Mesendoderm (in vitro differentiated cells): ENCODE data around the gene ADK.

Experiments
- DNase-seq: peaks from one replicate; pipeline ENCODE4 v3.0.0; 2013
- H2AK5ac ChIP-seq: 2 replicates; pipeline ENCODE4 v1.6.1; 2013; ENCODE audit warnings: low read length, inconsistent platforms
- H2BK120ac ChIP-seq: 2 replicates; pipeline ENCODE4 v1.6.1; 2013; ENCODE audit warnings: low read depth, mild to moderate bottlenecking, low read length, moderate library complexity, mixed read lengths
- H2BK15ac ChIP-seq: replicated peaks from 2 replicates; pipeline ENCODE4 v1.6.1; 2013; ENCODE audit warnings: low read depth, mild to moderate bottlenecking, moderate library complexity
- H2BK5ac ChIP-seq: 2 replicates; pipeline ENCODE4 v1.6.1; 2013; ENCODE audit warnings: low read length, inconsistent platforms
- H3K18ac ChIP-seq: 2 replicates; pipeline ENCODE4 v1.6.1; 2013; ENCODE audit warnings: mild to moderate bottlenecking, low read length, mixed read lengths
- H3K23ac ChIP-seq: one replicate; pipeline ENCODE4 v1.6.1; 2013; ENCODE audit warnings: low read length
- H3K27ac ChIP-seq: 2 replicates; pipeline ENCODE4 v1.5.1; 2013; ENCODE audit warnings: low read depth, mild to moderate bottlenecking, inconsistent platforms, low read length, moderate library complexity
- H3K27me3 ChIP-seq: 2 replicates; pipeline ENCODE4 v1.6.1; 2013; ENCODE audit warnings: low read length, control low read depth, mild to moderate bottlenecking, inconsistent platforms; ENCODE audit not compliant: insufficient read depth, poor library complexity
- H3K36me3 ChIP-seq: 2 replicates; pipeline ENCODE4 v1.6.1; 2013; ENCODE audit warnings: low read length, inconsistent platforms; ENCODE audit not compliant: control insufficient read depth, insufficient read depth
- H3K4ac ChIP-seq: one replicate; pipeline ENCODE4 v1.6.1; 2013; ENCODE audit warnings: low read depth, mild to moderate bottlenecking, low read length, moderate library complexity
- H3K4me1 ChIP-seq: 2 replicates; pipeline ENCODE4 v1.6.1; 2013; ENCODE audit warnings: low read depth, low read length, inconsistent platforms; ENCODE audit not compliant: control insufficient read depth
- H3K4me2 ChIP-seq: 2 replicates; pipeline ENCODE4 v1.6.1; 2013; ENCODE audit warnings: low read length
- H3K4me3 ChIP-seq: 2 replicates; pipeline ENCODE4 v1.5.1; 2013; ENCODE audit warnings: mild to moderate bottlenecking, low read length
- H3K56ac ChIP-seq: one replicate; pipeline ENCODE4 v1.6.1; 2013; ENCODE audit warnings: low read length
- H3K79me1 ChIP-seq: 2 replicates; pipeline ENCODE4 v1.6.1; 2013; ENCODE audit warnings: low read length, inconsistent platforms
- H3K79me2 ChIP-seq: 2 replicates; pipeline ENCODE4 v1.6.1; 2013; ENCODE audit warnings: mild to moderate bottlenecking, low read length; ENCODE audit not compliant: control insufficient read depth, insufficient read depth
- H3K9ac ChIP-seq: 2 replicates; pipeline ENCODE4 v1.6.1; 2013; ENCODE audit warnings: low read length, inconsistent platforms
- H4K5ac ChIP-seq: one replicate; pipeline ENCODE4 v1.6.1; 2013; ENCODE audit warnings: low read length
- H4K8ac ChIP-seq: one replicate; pipeline ENCODE4 v1.6.1; 2013; ENCODE audit warnings: low read depth, mild to moderate bottlenecking, control low read depth, low read length, moderate library complexity
- WGBS: extraction: QIAGEN DNeasy Blood & Tissue Kit; methylation state at CpG from one replicate; pipeline ENCODE4 v1.1.7; 2013; ENCODE audit warnings: low lambda C conversion rate, missing lambda C conversion rate; ENCODE audit not compliant: insufficient coverage; ENCODE audit errors: extremely low coverage; 5-methylcytosine and 5-hydroxymethylcytosine counted together

The ADK gene

GRCh38 chr10:74746813-74747212 is 595.8 kb downstream of the ADK start:
- Histone ChIP-seq H3K79me1 (no peaks in the 10 kb centered on the region), H2BK15ac (no peak overlapping the region), H3K56ac (no peak overlapping the region), H4K8ac (no peak overlapping the region), H3K23ac (no peak overlapping the region), H3K27me3 (no peaks in the 10 kb centered on the region), H3K79me2 (no peaks in the 10 kb centered on the region), H3K18ac (no peak overlapping the region), H3K27ac (no peak overlapping the region), H2AK5ac (no peak overlapping the region), H2BK5ac (no peak overlapping the region), H3K4me1 (no peaks in the 10 kb centered on the region), H3K4me2 (no peak overlapping the region), H3K4ac (no peak overlapping the region), H3K9ac (no peak overlapping the region), H3K4me3 (no peak overlapping the region), H2BK120ac (no peak overlapping the region), H4K5ac (no peak overlapping the region), H3K36me3 (no peaks in the 10 kb centered on the region)
- DNase-seq = no peak
- no CpG with 5 or more reads among the region's 14 CpGs for WGBS

- Histone ChIP-seq H3K4me2 (no peak overlapping the region), H3K4me3 (no peak overlapping the region), H3K9ac (no peak overlapping the region), H2BK120ac (no peak overlapping the region), H2BK5ac (no peak overlapping the region), H3K27me3 (no peaks in the 10 kb centered on the region), H4K5ac (no peak overlapping the region), H3K4me1 (no peaks in the 10 kb centered on the region), H3K79me2 (no peaks in the 10 kb centered on the region), H3K36me3 (no peaks in the 10 kb centered on the region), H4K8ac (no peak overlapping the region), H3K56ac (no peak overlapping the region), H2BK15ac (no peak overlapping the region), H3K27ac (no peak overlapping the region), H3K18ac (no peak overlapping the region), H3K79me1 (no peaks in the 10 kb centered on the region), H2AK5ac (no peak overlapping the region), H3K23ac (no peak overlapping the region), H3K4ac (no peak overlapping the region)
- no peak for DNase-seq
- no CpG with 5 or more reads among the region's 9 CpGs for WGBS
Observed at GRCh38 chr10:74748468-74749031, 597.5 kb downstream of the ADK start.

- H3K56ac ChIP-seq = no peak overlapping the region
- no peak overlapping the region for H3K27ac ChIP-seq
- no peak for DNase-seq
- no CpG with 5 or more reads among the region's 6 CpGs for WGBS
- no peak overlapping the region for H3K4me3 ChIP-seq
- no peak overlapping the region for H3K4ac ChIP-seq
- no peaks in the 10 kb centered on the region for H3K4me1 ChIP-seq
- no peak overlapping the region for H3K23ac ChIP-seq
- no peak overlapping the region for H4K8ac ChIP-seq
- no peak overlapping the region for H3K18ac ChIP-seq
- H4K5ac ChIP-seq = no peak overlapping the region
- H3K9ac ChIP-seq = no peak overlapping the region
- no peak overlapping the region for H2BK5ac ChIP-seq
- H3K4me2 ChIP-seq = no peak overlapping the region
- no peak overlapping the region for H2AK5ac ChIP-seq
- no peaks in the 10 kb centered on the region for H3K79me2 ChIP-seq
- H3K79me1 ChIP-seq = no peaks in the 10 kb centered on the region
- no peaks in the 10 kb centered on the region for H3K36me3 ChIP-seq
- no peak overlapping the region for H2BK15ac ChIP-seq
- H3K27me3 ChIP-seq = no peaks in the 10 kb centered on the region
- H2BK120ac ChIP-seq = no peak overlapping the region
Observed at GRCh38 chr10:74750848-74751274, 599.8 kb downstream of the ADK start.

GRCh38 chr10:74752371-74753040 is 601.5 kb downstream of the ADK start:
- WGBS = no CpG with 5 or more reads among the region's 6 CpGs

GRCh38 chr10:74753442-74754211 is 602.6 kb downstream of the ADK start:
- Histone ChIP-seq H3K27me3 (no peaks in the 10 kb centered on the region), H3K23ac (peak overlapping the region; percentile 45), H4K5ac (no peak overlapping the region), H3K79me2 (no peaks in the 10 kb centered on the region), H2BK5ac (no peak overlapping the region), H3K18ac (no peak overlapping the region), H3K9ac (no peak overlapping the region), H3K36me3 (no peaks in the 10 kb centered on the region), H4K8ac (no peak overlapping the region), H2BK120ac (no peak overlapping the region), H3K56ac (peak overlapping the region; percentile 49), H3K4me1 (no peaks in the 10 kb centered on the region), H3K4me2 (no peak overlapping the region), H2BK15ac (no peak overlapping the region), H3K4ac (no peak overlapping the region), H2AK5ac (no peak overlapping the region), H3K4me3 (no peak overlapping the region), H3K79me1 (no peaks in the 10 kb centered on the region), H3K27ac (no peak overlapping the region)
- WGBS = no CpG with 5 or more reads among the region's 17 CpGs
- DNase-seq = peak; percentile 39

More at GRCh38 chr10:74752371-74753040, 601.5 kb downstream of the ADK start:
- Histone ChIP-seq H3K4ac (no peak overlapping the region), H3K4me3 (no peak overlapping the region), H3K27me3 (no peaks in the 10 kb centered on the region), H3K4me1 (no peaks in the 10 kb centered on the region), H3K18ac (no peak overlapping the region), H4K8ac (no peak overlapping the region), H2BK15ac (no peak overlapping the region), H3K56ac (peak overlapping the region; percentile 34), H3K4me2 (no peak overlapping the region), H3K9ac (no peak overlapping the region), H3K79me2 (no peaks in the 10 kb centered on the region), H3K23ac (no peak overlapping the region), H4K5ac (no peak overlapping the region), H2BK120ac (no peak overlapping the region), H2BK5ac (no peak overlapping the region), H2AK5ac (no peak overlapping the region), H3K36me3 (no peaks in the 10 kb centered on the region), H3K27ac (no peak overlapping the region), H3K79me1 (no peaks in the 10 kb centered on the region)
- no peak for DNase-seq
